ENCODE data around the gene PRDM1.

PRDM1 gene

GRCh38 chr6:106085984-106086813, at the start of gene PRDM1:
Gene PRDM1 (plus strand): TSS chr6:106086336. CDS start chr6:106086554, 218 bp downstream.
- DNase-seq: peak; percentile 94

- DNase-seq: no peak
These were observed 49.1 kb upstream of the PRDM1 start for GRCh38 chr6:106037060-106037459.

GRCh38 chr6:106039897-106040592, 46.1 kb upstream of the PRDM1 start:
- no peak for DNase-seq

GRCh38 chr6:106044151-106044550, 42.0 kb upstream of the PRDM1 start:
- DNase-seq: no peak

GRCh38 chr6:106045077-106045476, 41.1 kb upstream of the PRDM1 start:
- DNase-seq: no peak

- no peak for DNase-seq
These were observed 39.9 kb upstream of the PRDM1 start for GRCh38 chr6:106046116-106046853.

GRCh38 chr6:106046854-106047200, 39.3 kb upstream of the PRDM1 start:
- DNase-seq: no peak

- no peak for DNase-seq
These were observed 37.8 kb upstream of the PRDM1 start for GRCh38 chr6:106048336-106048735.

- DNase-seq: no peak
These were observed 35.6 kb upstream of the PRDM1 start for GRCh38 chr6:106050538-106050937.

- no peak for DNase-seq
These were observed 34.9 kb upstream of the PRDM1 start for GRCh38 chr6:106051226-106051625.

GRCh38 chr6:106053484-106054205, 32.5 kb upstream of the PRDM1 start:
- no peak for DNase-seq

GRCh38 chr6:106055489-106055888, 30.6 kb upstream of the PRDM1 start:
- no peak for DNase-seq

- DNase-seq: peak; percentile 40
These were observed 29.9 kb upstream of the PRDM1 start for GRCh38 chr6:106056060-106056745.

GRCh38 chr6:106056746-106057390, 29.3 kb upstream of the PRDM1 start:
- DNase-seq: no peak

- DNase-seq: no peak
These were observed 26.8 kb upstream of the PRDM1 start for GRCh38 chr6:106059331-106059730.

- peak; percentile 88 for DNase-seq
These were observed 26.0 kb upstream of the PRDM1 start for GRCh38 chr6:106060167-106060566.

- DNase-seq: no peak
These were observed 22.7 kb upstream of the PRDM1 start for GRCh38 chr6:106063448-106063850.

GRCh38 chr6:106064142-106064541, 22.0 kb upstream of the PRDM1 start:
- DNase-seq: no peak

GRCh38 chr6:106064756-106065155, 21.4 kb upstream of the PRDM1 start:
- no peak for DNase-seq

- DNase-seq: no peak
These were observed 19.1 kb upstream of the PRDM1 start for GRCh38 chr6:106066989-106067388.

GRCh38 chr6:106069478-106069877, 16.7 kb upstream of the PRDM1 start:
- no peak for DNase-seq

GRCh38 chr6:106070636-106071035, 15.5 kb upstream of the PRDM1 start:
- no peak for DNase-seq

Measured in OCI-M1 (cell line).